SK-N-SH treated with all-trans-retinoic acid at 6 μM for 48 hours (cell line): ENCODE data around the gene SAP30.

ENCODE experiments used
- ATAC-seq: fragments of 200-7000 bp; cut with Tn5 transposase; 3 replicates; pipeline ENCODE4 v1.9.1; 2020; ENCODE audit warnings: mild to moderate bottlenecking, moderate library complexity
- ARNTL ChIP-seq: fragments of 450-650 bp; formaldehyde crosslinking; IDR thresholded peaks from 2 replicates; pipeline ENCODE4 v1.5.0; 2020; ENCODE audit warnings: low read depth, mild to moderate bottlenecking, moderate library complexity, borderline replicate concordance
- BACH2 ChIP-seq: fragments of 250-450 bp; sonication (Bioruptor Pico); IDR thresholded peaks from 2 replicates; pipeline ENCODE4 v1.9.0; 2021; ENCODE audit warnings: mild to moderate bottlenecking, borderline replicate concordance
- CSDC2 ChIP-seq: fragments of 250-450 bp; sonication (Bioruptor Pico); IDR thresholded peaks from 2 replicates; pipeline ENCODE4 v1.5.0; 2020; ENCODE audit warnings: mild to moderate bottlenecking, moderate library complexity
- ESRRG ChIP-seq: fragments of 250-450 bp; sonication (Bioruptor Pico); IDR thresholded peaks from 2 replicates; pipeline ENCODE4 v1.6.1; 2021; ENCODE audit warnings: mild to moderate bottlenecking
- GLIS3 ChIP-seq: fragments of 250-450 bp; sonication (Bioruptor Pico); IDR thresholded peaks from 2 replicates; pipeline ENCODE4 v1.5.0; 2020; ENCODE audit warnings: mild to moderate bottlenecking, moderate library complexity
- ISL1 ChIP-seq: fragments of 250-450 bp; sonication (Bioruptor Pico); IDR thresholded peaks from 2 replicates; pipeline ENCODE4 v2.1.2; 2022; ENCODE audit warnings: mild to moderate bottlenecking, moderate library complexity
- OSR1 ChIP-seq: fragments of 250-450 bp; sonication (Bioruptor Pico); IDR thresholded peaks from 2 replicates; pipeline ENCODE4 v1.8.0; 2022; ENCODE audit warnings: moderate library complexity, mild to moderate bottlenecking, inconsistent platforms
- PPARA ChIP-seq: fragments of 250-450 bp; sonication (Bioruptor Pico); IDR thresholded peaks from 2 replicates; pipeline ENCODE4 v1.5.0; 2020; ENCODE audit warnings: mild to moderate bottlenecking, borderline replicate concordance
- RARB ChIP-seq: fragments of 250-450 bp; sonication (Bioruptor Pico); IDR thresholded peaks from 2 replicates; pipeline ENCODE4 v1.8.0; 2021; ENCODE audit warnings: mild to moderate bottlenecking, moderate library complexity
- SNAI2 ChIP-seq: fragments of 250-450 bp; sonication (Bioruptor Pico); IDR thresholded peaks from 2 replicates; pipeline ENCODE4 v1.5.0; 2020; ENCODE audit warnings: mild to moderate bottlenecking, moderate library complexity
- TCF4 ChIP-seq: fragments of 250-450 bp; sonication (Bioruptor Pico); IDR thresholded peaks from 2 replicates; pipeline ENCODE4 v1.8.0; 2021; ENCODE audit warnings: mild to moderate bottlenecking, moderate library complexity, borderline replicate concordance
- TOX ChIP-seq: fragments of 250-450 bp; sonication (Bioruptor Pico); IDR thresholded peaks from 2 replicates; pipeline ENCODE4 v1.8.0; 2021; ENCODE audit warnings: mild to moderate bottlenecking, moderate library complexity, borderline replicate concordance
- ZC3H10 ChIP-seq: fragments of 250-450 bp; sonication (Bioruptor Pico); IDR thresholded peaks from 2 replicates; pipeline ENCODE4 v1.5.1; 2021; ENCODE audit warnings: mild to moderate bottlenecking, moderate library complexity
- ZFP30 ChIP-seq: fragments of 450-650 bp; formaldehyde crosslinking; IDR thresholded peaks from 2 replicates; pipeline ENCODE4 v1.5.0; 2022; ENCODE audit warnings: mild to moderate bottlenecking, moderate library complexity
- ZNF565 ChIP-seq: fragments of 450-650 bp; formaldehyde crosslinking; conservative IDR thresholded peaks from 2 replicates; pipeline ENCODE4 v1.5.0; 2020; ENCODE audit warnings: low read depth, mild to moderate bottlenecking, moderate library complexity
- ZNF70 ChIP-seq: fragments of 450-650 bp; formaldehyde crosslinking; IDR thresholded peaks from 2 replicates; pipeline ENCODE4 v1.5.0; 2020; ENCODE audit warnings: mild to moderate bottlenecking, moderate library complexity
- ZNF8 ChIP-seq: fragments of 450-650 bp; formaldehyde crosslinking; IDR thresholded peaks from 2 replicates; pipeline ENCODE4 v1.5.0; 2020; ENCODE audit warnings: mild to moderate bottlenecking, moderate library complexity
- TF ChIP-seq, protein P1 (sequence below): fragments of 250-450 bp; sonication (Bioruptor Pico); IDR thresholded peaks from 2 replicates; pipeline ENCODE4 v1.8.0; 2021; ENCODE audit warnings: low read depth, mild to moderate bottlenecking, moderate library complexity, borderline replicate concordance
- TF ChIP-seq, protein P2 (sequence below): fragments of 250-450 bp; sonication (Bioruptor Pico); IDR thresholded peaks from 2 replicates; pipeline ENCODE4 v1.5.1; 2021; ENCODE audit warnings: mild to moderate bottlenecking, moderate library complexity
- TF ChIP-seq, protein P3 (sequence below): fragments of 250-450 bp; sonication (Bioruptor Pico); IDR thresholded peaks from 2 replicates; pipeline ENCODE4 v1.5.1; 2020; ENCODE audit warnings: low read depth, mild to moderate bottlenecking, moderate library complexity
- TF ChIP-seq, protein P4 (sequence below): fragments of 250-450 bp; sonication (Bioruptor Pico); IDR thresholded peaks from 2 replicates; pipeline ENCODE4 v1.5.0; 2020; ENCODE audit warnings: mild to moderate bottlenecking, moderate library complexity
- TF ChIP-seq, protein P5 (sequence below): fragments of 250-450 bp; sonication (Bioruptor Pico); IDR thresholded peaks from 2 replicates; pipeline ENCODE4 v1.8.0; 2020; ENCODE audit warnings: mild to moderate bottlenecking, moderate library complexity, borderline replicate concordance

Gene SAP30

DNA sequence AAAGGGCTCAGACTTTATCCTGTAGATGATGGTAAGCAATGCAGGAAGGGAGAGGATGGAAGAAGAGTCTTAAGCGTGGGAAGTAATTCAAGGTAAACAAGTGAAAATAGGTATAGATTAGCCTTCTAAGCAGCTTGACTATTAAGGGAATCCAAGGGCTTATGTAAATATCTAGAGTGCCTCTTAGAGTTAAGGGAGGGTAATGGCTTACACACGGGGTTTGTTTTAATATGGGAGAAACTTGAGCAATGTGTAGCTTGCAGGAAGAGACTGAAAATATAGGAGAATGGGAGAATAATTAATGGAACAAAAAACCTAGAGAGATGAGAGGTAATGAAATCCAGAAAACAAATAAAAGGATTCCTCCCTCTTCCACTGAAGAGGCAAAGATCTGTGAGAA lies 12.8 kb upstream of the SAP30 start:
- no peak for ATAC-seq
- TF ChIP-seq CSDC2 (CRISPR knock-in tag) (no peak), ESRRG (no peak), SNAI2 (CRISPR knock-in tag) (no peak), ZNF565 (CRISPR knock-in tag) (no peak)
- TF ChIP-seq, protein P1, sequence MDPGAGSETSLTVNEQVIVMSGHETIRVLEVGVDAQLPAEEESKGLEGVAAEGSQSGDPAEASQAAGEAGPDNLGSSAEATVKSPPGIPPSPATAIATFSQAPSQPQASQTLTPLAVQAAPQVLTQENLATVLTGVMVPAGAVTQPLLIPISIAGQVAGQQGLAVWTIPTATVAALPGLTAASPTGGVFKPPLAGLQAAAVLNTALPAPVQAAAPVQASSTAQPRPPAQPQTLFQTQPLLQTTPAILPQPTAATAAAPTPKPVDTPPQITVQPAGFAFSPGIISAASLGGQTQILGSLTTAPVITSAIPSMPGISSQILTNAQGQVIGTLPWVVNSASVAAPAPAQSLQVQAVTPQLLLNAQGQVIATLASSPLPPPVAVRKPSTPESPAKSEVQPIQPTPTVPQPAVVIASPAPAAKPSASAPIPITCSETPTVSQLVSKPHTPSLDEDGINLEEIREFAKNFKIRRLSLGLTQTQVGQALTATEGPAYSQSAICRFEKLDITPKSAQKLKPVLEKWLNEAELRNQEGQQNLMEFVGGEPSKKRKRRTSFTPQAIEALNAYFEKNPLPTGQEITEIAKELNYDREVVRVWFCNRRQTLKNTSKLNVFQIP (CRISPR knock-in tag) = no peak
- TF ChIP-seq, protein P2, sequence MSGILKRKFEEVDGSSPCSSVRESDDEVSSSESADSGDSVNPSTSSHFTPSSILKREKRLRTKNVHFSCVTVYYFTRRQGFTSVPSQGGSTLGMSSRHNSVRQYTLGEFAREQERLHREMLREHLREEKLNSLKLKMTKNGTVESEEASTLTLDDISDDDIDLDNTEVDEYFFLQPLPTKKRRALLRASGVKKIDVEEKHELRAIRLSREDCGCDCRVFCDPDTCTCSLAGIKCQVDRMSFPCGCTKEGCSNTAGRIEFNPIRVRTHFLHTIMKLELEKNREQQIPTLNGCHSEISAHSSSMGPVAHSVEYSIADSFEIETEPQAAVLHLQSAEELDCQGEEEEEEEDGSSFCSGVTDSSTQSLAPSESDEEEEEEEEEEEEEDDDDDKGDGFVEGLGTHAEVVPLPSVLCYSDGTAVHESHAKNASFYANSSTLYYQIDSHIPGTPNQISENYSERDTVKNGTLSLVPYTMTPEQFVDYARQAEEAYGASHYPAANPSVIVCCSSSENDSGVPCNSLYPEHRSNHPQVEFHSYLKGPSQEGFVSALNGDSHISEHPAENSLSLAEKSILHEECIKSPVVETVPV = no peak

DNA sequence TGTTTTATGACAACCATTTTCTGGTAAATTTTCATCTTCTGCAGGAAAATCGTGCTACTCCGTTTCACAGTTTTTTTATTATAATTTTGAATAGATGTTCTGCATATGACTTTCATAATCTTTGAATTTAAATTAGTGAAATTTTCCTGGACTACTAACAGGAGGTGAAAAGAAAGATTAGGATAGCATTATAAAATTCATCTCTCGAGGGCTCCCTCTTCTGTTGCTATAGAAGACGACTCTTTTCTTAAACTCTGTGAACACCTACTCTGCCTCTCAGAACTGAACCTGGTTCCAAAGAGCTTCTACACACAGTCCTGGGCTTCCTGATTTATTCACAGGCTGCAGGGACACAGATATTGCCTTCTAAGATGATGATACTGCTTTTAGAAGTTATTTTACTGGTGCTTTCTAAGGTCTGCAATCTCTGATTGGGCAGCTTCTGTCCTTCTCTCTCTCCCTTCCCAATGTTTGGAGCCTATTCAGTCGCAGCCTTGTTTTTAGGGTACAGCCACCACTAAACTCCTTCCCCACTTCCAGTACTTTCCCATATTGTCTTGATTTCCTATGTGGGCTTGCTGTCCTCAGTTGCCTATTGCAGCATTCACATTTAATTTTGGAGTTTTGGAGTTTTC lies 10.1 kb upstream of the SAP30 start:
- TF ChIP-seq ARNTL (CRISPR knock-in tag) = no peak
- no peak for TF ChIP-seq PPARA (CRISPR knock-in tag)
- TF ChIP-seq GLIS3 (CRISPR knock-in tag) = no peak
- TF ChIP-seq OSR1 (CRISPR knock-in tag) = no peak
- TF ChIP-seq CSDC2 (CRISPR knock-in tag) = no peak
- peak; percentile 83 for ATAC-seq

DNA sequence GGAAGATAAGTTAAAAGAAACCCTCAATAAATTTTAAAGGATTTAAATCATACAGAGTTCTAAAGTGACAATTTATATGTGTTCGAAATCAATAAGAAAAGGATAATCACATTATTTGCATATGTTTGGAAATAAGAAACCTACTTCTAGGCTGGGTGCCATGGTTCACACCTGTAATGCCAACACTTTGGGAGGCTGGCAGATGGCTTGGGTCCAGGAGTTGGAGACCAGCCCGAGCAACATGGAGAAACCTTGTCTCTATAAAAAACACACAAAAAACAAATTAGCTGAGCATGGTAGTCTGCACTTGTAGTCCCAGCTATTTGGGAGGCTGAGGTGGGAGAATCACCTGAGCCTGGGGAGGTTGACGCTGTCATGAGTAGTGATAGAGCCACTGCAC lies 8.1 kb upstream of the SAP30 start:
- no peak for ATAC-seq
- TF ChIP-seq BACH2 (CRISPR knock-in tag) (no peak), OSR1 (CRISPR knock-in tag) (no peak), TOX (no peak), ZFP30 (no peak), ZC3H10 (no peak), ZNF565 (CRISPR knock-in tag) (no peak), TCF4 (CRISPR knock-in tag) (no peak), ZNF8 (CRISPR knock-in tag) (no peak), ZNF70 (CRISPR knock-in tag) (no peak), PPARA (CRISPR knock-in tag) (no peak), ARNTL (CRISPR knock-in tag) (no peak), GLIS3 (CRISPR knock-in tag) (no peak), RARB (CRISPR knock-in tag) (no peak), SNAI2 (CRISPR knock-in tag) (no peak), ISL1 (no peak)
- TF ChIP-seq, protein P1 (CRISPR knock-in tag) = no peak
- TF ChIP-seq, protein P3, sequence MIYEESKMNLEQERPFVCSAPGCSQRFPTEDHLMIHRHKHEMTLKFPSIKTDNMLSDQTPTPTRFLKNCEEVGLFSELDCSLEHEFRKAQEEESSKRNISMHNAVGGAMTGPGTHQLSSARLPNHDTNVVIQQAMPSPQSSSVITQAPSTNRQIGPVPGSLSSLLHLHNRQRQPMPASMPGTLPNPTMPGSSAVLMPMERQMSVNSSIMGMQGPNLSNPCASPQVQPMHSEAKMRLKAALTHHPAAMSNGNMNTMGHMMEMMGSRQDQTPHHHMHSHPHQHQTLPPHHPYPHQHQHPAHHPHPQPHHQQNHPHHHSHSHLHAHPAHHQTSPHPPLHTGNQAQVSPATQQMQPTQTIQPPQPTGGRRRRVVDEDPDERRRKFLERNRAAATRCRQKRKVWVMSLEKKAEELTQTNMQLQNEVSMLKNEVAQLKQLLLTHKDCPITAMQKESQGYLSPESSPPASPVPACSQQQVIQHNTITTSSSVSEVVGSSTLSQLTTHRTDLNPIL (CRISPR knock-in tag) = no peak
- TF ChIP-seq, protein P4, sequence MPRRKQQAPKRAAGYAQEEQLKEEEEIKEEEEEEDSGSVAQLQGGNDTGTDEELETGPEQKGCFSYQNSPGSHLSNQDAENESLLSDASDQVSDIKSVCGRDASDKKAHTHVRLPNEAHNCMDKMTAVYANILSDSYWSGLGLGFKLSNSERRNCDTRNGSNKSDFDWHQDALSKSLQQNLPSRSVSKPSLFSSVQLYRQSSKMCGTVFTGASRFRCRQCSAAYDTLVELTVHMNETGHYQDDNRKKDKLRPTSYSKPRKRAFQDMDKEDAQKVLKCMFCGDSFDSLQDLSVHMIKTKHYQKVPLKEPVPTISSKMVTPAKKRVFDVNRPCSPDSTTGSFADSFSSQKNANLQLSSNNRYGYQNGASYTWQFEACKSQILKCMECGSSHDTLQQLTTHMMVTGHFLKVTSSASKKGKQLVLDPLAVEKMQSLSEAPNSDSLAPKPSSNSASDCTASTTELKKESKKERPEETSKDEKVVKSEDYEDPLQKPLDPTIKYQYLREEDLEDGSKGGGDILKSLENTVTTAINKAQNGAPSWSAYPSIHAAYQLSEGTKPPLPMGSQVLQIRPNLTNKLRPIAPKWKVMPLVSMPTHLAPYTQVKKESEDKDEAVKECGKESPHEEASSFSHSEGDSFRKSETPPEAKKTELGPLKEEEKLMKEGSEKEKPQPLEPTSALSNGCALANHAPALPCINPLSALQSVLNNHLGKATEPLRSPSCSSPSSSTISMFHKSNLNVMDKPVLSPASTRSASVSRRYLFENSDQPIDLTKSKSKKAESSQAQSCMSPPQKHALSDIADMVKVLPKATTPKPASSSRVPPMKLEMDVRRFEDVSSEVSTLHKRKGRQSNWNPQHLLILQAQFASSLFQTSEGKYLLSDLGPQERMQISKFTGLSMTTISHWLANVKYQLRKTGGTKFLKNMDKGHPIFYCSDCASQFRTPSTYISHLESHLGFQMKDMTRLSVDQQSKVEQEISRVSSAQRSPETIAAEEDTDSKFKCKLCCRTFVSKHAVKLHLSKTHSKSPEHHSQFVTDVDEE = no peak
- TF ChIP-seq, protein P5, sequence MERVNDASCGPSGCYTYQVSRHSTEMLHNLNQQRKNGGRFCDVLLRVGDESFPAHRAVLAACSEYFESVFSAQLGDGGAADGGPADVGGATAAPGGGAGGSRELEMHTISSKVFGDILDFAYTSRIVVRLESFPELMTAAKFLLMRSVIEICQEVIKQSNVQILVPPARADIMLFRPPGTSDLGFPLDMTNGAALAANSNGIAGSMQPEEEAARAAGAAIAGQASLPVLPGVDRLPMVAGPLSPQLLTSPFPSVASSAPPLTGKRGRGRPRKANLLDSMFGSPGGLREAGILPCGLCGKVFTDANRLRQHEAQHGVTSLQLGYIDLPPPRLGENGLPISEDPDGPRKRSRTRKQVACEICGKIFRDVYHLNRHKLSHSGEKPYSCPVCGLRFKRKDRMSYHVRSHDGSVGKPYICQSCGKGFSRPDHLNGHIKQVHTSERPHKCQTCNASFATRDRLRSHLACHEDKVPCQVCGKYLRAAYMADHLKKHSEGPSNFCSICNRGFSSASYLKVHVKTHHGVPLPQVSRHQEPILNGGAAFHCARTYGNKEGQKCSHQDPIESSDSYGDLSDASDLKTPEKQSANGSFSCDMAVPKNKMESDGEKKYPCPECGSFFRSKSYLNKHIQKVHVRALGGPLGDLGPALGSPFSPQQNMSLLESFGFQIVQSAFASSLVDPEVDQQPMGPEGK = no peak
